GM23248 (cell line): ENCODE measurements around the gene ASCL2.
"Not testable (repeated sequence)": the region's sequence is repeated elsewhere in the genome, so short reads cannot be mapped to it uniquely, and the experiment has no call there.

Experiments
- EZH2 ChIP-seq: fragments of 200-600 bp; sonication (generic); IDR thresholded peaks from 2 replicates; pipeline ENCODE4 v1.6.1; 2018; ENCODE audit warnings: antibody characterized with exemption, mild to moderate bottlenecking; ENCODE audit not compliant: insufficient read depth, poor library complexity, severe bottlenecking
- EZH2phosphoT487 ChIP-seq: fragments of 200-600 bp; sonication (generic); IDR thresholded peaks from 2 replicates; pipeline ENCODE4 v1.6.1; 2018; ENCODE audit warnings: antibody characterized with exemption, moderate library complexity, mild to moderate bottlenecking, low read depth; ENCODE audit not compliant: insufficient read depth

DNA sequence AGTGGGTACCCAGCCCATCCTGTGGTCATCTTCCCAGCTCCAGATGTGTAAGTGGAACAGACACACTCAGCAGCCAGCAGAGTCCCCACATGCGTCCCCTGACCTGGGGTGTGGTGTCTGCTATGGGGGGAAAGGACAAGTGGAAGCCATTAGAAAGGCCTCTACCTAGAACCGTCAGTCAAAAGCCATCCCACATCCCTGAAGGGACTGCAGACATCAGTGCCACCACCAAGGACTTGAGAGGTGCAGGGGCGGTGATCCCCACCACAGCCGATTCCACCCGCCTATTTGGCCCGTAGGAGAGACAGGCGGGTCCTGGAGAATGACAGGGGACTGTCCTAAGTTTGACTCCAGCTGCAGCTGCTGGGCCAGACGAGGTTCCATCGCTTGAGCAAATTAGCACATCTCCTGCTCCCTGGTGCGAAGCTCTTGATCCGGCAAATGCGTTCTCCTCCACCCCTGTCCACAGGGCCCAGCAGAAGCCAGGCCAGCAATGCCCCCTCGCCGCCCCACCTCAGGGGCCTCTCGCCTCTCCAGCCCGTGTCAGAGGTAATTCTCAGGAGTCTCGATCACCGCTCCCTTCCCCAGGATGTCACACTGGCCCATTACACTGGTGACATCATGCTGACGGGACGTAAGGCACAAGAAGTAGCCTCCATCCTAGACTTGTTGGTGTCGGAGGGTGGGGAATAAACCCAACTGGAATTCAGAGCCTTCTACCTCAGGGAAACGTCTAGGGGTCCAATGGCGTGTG lies 33.8 kb downstream of the ASCL2 start:
- not testable (repeated sequence) for TF ChIP-seq EZH2, EZH2phosphoT487
